Suppressor macrophage treated with lipopolysaccharide for 1 hour (primary cell): ENCODE measurements around the gene CGB8.
"Not testable (repeated sequence)": the region's sequence is repeated elsewhere in the genome, so short reads cannot be mapped to it uniquely, and the experiment has no call there.

Experiments used
- DNase-seq, 3 donors: peaks; one replicate each; pipeline ENCODE4 v3.0.0-alpha.2; 2020 to 2022

Gene CGB8

GRCh38 chr19:49049011-49049410 is at the start of gene CGB8:
Gene CGB8 (minus strand): TSS chr19:49049111. CDS start chr19:49048739, 372 bp downstream.
- DNase-seq: not testable (repeated sequence)

GRCh38 chr19:49097453-49098288 is 48.8 kb upstream of the CGB8 start:
- peak; percentile 75 to 81 (median 77) for DNase-seq

- no peak for DNase-seq
Measured at GRCh38 chr19:49094505-49095482, 45.9 kb upstream of the CGB8 start.

GRCh38 chr19:49092686-49093085 is 43.8 kb upstream of the CGB8 start:
- no peak for DNase-seq

- no peak for DNase-seq
Measured at GRCh38 chr19:49091391-49092038, 42.6 kb upstream of the CGB8 start.

GRCh38 chr19:49086296-49086695 is 37.4 kb upstream of the CGB8 start:
- DNase-seq: no peak

- peak in 1 of 3 donors; percentile 35 for DNase-seq
Measured at GRCh38 chr19:49085868-49086232, 36.9 kb upstream of the CGB8 start.

GRCh38 chr19:49085020-49085867 is 36.3 kb upstream of the CGB8 start, which contains the start of gene SNRNP70:
Gene SNRNP70 (plus strand): TSS chr19:49085451. CDS start chr19:49086415, 964 bp downstream.
- DNase-seq: peak; percentile 99 to 100 (median 100)

GRCh38 chr19:49084206-49085019 is 35.5 kb upstream of the CGB8 start:
- DNase-seq: no peak

- DNase-seq: no peak
Measured at GRCh38 chr19:49081273-49081672, 32.4 kb upstream of the CGB8 start.

GRCh38 chr19:49080392-49080791 is 31.5 kb upstream of the CGB8 start:
- no peak for DNase-seq

- DNase-seq: peak; percentile 44 to 61 (median 58)
Measured at GRCh38 chr19:49074869-49075268, 26.0 kb upstream of the CGB8 start.

GRCh38 chr19:49073514-49074378 is 24.8 kb upstream of the CGB8 start:
- peak; percentile 37 to 53 (median 43) for DNase-seq

GRCh38 chr19:49071860-49072547 is 23.1 kb upstream of the CGB8 start:
- peak in 1 of 3 donors; percentile 41 for DNase-seq

- DNase-seq: no peak
Measured at GRCh38 chr19:49070416-49070815, 21.5 kb upstream of the CGB8 start.

GRCh38 chr19:49069026-49069425 is 20.1 kb upstream of the CGB8 start:
- no peak for DNase-seq

- DNase-seq: no peak
Measured at GRCh38 chr19:49067554-49067953, 18.6 kb upstream of the CGB8 start.

GRCh38 chr19:49065905-49066512 is 17.1 kb upstream of the CGB8 start:
- no peak for DNase-seq
